Stimulated activated effector memory CD8-positive, alpha-beta T cell treated with anti-CD3 and anti-CD28 coated beads, Interleukin-12 subunit alpha, Interleukin-12 subunit beta, amount 100 ng/mL, for 72 hours (primary cell): ENCODE results near the gene PAFAH1B2.
"Not testable (repeated sequence)": the region's sequence is repeated elsewhere in the genome, so short reads cannot be mapped to it uniquely, and the experiment has no call there.

ENCODE experiments used
- ATAC-seq: fragments of 150-1000 bp; cut with Tn5 transposase; 2 replicates; pipeline ENCODE4 v1.10.0; 2021
- DNase-seq, 2 donors: peaks; one replicate each; pipeline ENCODE4 v3.0.0; 2021 to 2022; ENCODE audit warnings: low spot score in 2 of 2
- H3K27ac Mint-ChIP-seq: one replicate; pipeline ENCODE4 v1.8.0; 2022; ENCODE audit warnings: mild to moderate bottlenecking, mixed read lengths
- H3K36me3 Mint-ChIP-seq: one replicate; pipeline ENCODE4 v1.8.0; 2022; ENCODE audit warnings: mild to moderate bottlenecking, mixed read lengths
- H3K4me1 Mint-ChIP-seq: one replicate; pipeline ENCODE4 v1.8.0; 2022; ENCODE audit warnings: mixed read lengths
- H3K4me3 Mint-ChIP-seq: one replicate; pipeline ENCODE4 v1.8.0; 2022; ENCODE audit warnings: mild to moderate bottlenecking, mixed read lengths
- H3K9me3 Mint-ChIP-seq: one replicate; pipeline ENCODE4 v1.8.0; 2022; ENCODE audit warnings: mixed read lengths

PAFAH1B2 gene

DNA sequence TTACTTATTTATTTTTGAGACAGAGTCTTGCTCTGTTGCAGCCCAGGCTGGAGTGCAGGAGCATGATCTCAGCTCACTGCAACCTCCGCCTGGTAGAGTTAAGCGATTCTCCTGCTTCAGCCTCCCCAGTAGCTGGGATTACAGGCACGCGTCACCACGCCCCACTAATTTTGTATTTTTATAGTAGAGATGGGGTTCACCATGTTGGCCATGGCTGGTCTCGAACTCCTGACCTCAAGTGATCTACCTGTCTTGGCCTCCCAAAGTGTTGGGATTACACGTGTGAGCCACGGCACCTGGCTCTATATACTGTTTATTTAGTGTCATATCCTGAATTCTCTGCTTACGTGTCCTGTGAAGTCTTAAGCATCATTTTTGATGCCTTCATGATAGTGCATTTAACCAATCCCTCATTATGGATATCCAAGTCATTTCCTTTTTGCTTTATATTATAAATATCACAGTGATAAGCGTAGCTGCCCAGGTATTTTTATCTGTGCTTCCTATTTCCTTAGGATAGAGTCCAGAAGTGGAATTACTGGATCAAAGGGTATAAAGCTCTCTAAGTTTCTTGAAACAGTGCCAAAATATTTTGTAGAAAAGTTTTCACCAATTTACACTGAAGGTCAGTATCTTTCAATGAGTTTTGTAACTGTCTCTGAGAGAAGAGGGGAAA lies 33.6 kb downstream of the PAFAH1B2 start:
- ATAC-seq (no peak), DNase-seq (no peak)
- Mint-ChIP-seq H3K4me1 (peaks cover 39% of the 10 kb centered on the region), H3K27ac (peak overlapping the region; percentile 90), H3K4me3 (peak overlapping the region; percentile 86), H3K9me3 (no peaks in the 10 kb centered on the region), H3K36me3 (peaks cover 9% of the 10 kb centered on the region)

DNA sequence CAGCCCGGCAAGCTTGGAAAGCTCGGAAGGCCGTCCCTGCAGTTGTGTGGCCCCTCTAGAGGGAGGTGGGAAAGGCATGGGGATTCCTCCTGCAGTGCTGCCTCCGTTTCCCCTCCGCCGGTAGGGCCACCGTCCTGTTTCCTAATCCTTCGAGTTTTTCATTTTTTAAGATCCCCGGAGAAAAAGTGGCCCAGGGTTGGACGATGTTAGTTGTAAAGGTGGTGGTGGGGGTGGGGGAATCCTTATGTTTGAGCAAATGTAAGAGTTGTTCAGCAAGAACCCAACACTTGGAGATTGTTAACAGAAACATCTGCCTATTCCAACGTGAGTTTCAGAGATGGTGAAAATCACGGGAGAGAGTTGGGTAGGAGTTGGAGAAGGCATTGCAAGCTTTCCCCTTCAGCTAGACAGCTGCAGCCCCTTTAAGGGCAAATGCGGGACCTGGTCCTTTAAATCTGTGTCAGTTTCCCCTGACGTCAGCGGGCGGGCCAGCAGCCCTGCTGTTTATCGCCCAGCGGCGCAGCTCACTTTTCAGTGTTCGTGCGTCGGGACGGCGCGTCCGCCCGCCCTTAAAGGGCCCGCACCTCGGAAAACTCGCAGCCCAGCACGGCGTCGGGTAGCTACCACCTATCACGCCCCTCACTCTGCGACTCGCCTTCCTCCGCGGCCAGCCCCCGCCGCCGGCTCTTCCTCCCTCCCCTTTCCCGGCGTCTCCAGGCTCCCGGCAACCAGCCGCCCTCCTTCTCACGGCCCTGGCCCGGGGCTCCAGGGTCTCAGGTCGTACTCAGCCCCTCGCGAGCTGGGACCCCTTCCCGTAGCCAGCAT lies 34.3 kb downstream of the PAFAH1B2 start, which contains the start of gene SIDT2:
Gene SIDT2, plus strand, starts transcription at position 534 of the 825 bp plus-strand sequence. CDS start 521 bp downstream, outside the sequence.
- H3K36me3 Mint-ChIP-seq, result peaks cover 8% of the 10 kb centered on the region
- ATAC-seq, result peak; percentile 97
- H3K9me3 Mint-ChIP-seq, result no peaks in the 10 kb centered on the region
- DNase-seq, result peak; percentile 81 to 91
- H3K27ac Mint-ChIP-seq, result peak within 1 kb of the TSS; percentile 90
- peaks cover 36% of the 10 kb centered on the region for H3K4me1 Mint-ChIP-seq
- H3K4me3 Mint-ChIP-seq, result peak within 1 kb of the TSS; percentile 86

DNA sequence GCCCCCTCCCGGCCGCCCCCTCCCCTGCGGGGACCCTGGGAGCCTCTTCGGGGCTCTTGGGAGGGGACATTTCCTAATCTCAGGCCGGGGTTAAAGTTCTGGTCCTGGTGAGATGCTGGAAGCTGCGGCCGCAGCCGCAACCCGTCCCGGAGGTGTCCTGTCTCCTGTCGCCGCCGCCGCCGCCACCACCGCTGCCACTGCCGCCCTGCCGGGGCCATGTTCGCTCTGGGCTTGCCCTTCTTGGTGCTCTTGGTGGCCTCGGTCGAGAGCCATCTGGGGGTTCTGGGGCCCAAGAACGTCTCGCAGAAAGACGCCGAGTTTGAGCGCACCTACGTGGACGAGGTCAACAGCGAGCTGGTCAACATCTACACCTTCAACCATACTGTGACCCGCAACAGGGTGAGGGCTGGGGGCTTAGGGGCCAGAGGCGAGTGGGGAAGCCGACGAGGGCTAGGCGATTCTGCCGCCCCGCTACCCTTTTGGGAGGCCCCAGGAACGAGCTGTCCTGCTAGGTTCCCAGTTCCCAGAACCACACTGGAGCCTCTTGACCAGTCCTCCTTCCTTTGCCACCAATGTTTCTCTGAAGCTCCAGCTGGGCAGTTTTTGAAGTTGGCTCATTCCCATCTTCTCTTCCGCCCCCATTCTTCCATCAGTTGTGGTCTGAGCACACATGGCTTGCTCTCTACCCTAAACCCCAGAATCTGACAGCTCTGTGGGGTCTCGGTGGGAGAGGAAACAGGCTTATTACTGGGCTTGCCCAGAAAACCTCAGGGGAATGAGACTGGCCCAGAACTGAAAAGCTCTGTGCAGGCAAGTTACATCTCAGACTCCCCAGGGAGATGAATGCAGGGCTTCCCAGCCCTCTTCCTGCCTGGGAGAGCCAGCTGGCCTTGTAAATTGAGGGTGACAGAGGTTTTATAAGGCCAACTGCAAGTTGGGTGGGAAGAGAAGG lies 35.2 kb downstream of the PAFAH1B2 start:
- Mint-ChIP-seq H3K4me1 (peaks cover 32% of the 10 kb centered on the region), H3K9me3 (no peaks in the 10 kb centered on the region), H3K36me3 (peaks cover 8% of the 10 kb centered on the region), H3K27ac (peak overlapping the region; percentile 90), H3K4me3 (peak overlapping the region; percentile 86)
- DNase-seq, result peak; percentile 45 to 78
- ATAC-seq, result peak; percentile 65

DNA sequence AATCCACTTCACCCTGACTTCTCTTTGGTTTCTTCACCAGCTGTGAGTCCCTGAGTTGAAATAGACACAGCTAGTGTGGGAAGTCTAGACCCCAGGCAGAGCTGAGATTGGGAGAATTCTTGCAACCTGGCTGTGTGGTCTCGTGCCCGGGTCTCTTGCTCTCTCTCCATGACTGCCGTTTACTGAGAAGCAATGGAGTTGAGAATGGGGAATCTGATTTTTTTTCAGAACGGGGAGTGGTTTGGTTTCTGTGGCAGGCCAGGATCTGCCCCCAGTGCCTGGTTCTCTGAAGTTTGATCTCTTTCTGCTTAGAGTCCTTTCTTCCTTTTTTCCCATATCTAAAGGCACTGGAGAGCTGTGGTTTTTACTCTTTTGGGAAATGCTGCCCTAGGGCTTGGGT lies 35.9 kb downstream of the PAFAH1B2 start:
- no peaks in the 10 kb centered on the region for H3K9me3 Mint-ChIP-seq
- no peak for ATAC-seq
- H3K27ac Mint-ChIP-seq, result peak overlapping the region; percentile 90
- H3K4me1 Mint-ChIP-seq, result peaks cover 32% of the 10 kb centered on the region
- DNase-seq, result no peak
- peak overlapping the region; percentile 86 for H3K4me3 Mint-ChIP-seq
- peaks cover 8% of the 10 kb centered on the region for H3K36me3 Mint-ChIP-seq

DNA sequence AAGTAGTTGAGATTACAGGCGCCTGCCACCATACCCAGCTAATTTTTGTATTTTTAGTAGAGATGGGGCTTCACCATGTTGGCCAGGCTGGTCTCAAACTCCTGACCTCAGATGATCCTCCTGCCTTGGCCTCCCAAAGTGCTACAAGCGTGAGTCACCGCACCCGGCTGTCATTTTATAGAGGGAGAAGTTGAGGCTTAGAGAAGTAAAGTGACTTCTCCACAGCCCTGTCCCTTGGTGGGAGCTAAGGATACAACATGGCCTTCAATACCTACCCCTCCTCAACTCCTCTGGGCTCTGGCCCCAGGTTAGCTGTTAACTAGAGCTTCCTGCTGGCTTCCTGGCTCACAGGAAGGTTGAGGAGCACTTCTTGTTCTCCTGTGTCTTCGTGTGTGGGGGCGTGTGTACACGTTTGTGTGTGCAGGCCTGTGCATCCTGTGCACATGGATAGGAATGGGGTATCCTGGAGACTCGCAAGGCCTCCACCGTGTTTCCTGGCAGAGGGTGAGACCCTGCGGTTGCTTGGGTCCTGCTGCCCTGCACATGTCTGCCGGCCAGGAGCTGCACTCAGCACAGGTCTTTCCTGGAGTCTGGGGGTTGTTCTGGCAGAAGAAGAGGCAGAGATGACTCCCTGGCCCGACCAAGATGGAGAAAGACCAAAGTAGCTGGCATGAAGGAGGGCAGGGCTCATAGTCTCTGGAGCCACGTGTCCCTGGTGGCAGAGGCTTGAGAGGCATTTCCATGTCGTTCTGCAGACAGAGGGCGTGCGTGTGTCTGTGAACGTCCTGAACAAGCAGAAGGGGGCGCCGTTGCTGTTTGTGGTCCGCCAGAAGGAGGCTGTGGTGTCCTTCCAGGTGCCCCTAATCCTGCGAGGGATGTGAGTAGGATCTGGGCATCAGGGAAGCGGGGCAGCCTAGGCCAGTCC lies 36.8 kb downstream of the PAFAH1B2 start:
- no peaks in the 10 kb centered on the region for H3K9me3 Mint-ChIP-seq
- H3K4me3 Mint-ChIP-seq, result peak overlapping the region; percentile 86
- peak; percentile 32 to 73 for DNase-seq
- peaks cover 32% of the 10 kb centered on the region for H3K4me1 Mint-ChIP-seq
- H3K27ac Mint-ChIP-seq, result peak overlapping the region; percentile 72
- ATAC-seq, result peak; percentile 52
- peaks cover 8% of the 10 kb centered on the region for H3K36me3 Mint-ChIP-seq

DNA sequence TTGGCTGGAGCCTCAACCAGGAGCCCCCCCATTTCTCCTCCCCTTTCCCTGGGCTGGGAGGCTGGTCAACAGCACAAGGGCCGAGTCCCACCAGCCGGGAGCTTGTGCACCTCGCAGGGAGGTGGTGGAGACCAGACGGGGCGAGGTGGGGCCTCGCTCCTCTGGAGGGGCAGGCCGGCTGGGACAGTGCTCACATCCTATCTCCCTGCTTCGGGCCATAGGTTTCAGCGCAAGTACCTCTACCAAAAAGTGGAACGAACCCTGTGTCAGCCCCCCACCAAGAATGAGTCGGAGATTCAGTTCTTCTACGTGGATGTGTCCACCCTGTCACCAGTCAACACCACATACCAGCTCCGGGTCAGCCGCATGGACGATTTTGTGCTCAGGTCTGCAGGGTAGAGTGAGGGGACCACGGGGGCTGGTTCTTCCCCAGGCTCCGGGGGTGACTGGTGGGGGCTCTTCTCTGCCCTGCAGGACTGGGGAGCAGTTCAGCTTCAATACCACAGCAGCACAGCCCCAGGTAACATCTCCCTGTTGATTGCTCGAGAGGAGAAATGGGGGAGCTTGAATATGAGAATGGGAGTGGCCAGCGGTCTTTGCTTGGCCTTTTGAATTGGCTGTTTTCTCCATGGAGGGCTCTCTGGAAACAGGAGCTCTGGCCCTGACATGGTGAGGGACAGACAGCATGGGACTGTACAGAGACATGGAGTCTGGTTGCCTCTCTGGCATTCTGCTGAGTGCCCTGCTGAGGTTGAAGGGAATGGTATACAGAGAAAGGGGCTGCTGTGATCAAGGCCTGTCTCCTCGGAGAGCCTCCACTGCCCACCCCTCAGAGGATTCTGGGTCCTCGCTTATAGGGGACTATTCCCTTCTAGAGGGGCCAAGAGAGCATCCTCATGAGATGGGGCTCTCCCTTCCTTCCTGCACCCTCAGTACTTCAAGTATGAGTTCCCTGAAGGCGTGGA lies 37.8 kb downstream of the PAFAH1B2 start:
- no peaks in the 10 kb centered on the region for H3K9me3 Mint-ChIP-seq
- H3K4me1 Mint-ChIP-seq, result peaks cover 32% of the 10 kb centered on the region
- H3K36me3 Mint-ChIP-seq, result peaks cover 8% of the 10 kb centered on the region
- H3K27ac Mint-ChIP-seq, result peak overlapping the region; percentile 34
- no peak for ATAC-seq
- H3K4me3 Mint-ChIP-seq, result no peak overlapping the region
- no peak for DNase-seq

DNA sequence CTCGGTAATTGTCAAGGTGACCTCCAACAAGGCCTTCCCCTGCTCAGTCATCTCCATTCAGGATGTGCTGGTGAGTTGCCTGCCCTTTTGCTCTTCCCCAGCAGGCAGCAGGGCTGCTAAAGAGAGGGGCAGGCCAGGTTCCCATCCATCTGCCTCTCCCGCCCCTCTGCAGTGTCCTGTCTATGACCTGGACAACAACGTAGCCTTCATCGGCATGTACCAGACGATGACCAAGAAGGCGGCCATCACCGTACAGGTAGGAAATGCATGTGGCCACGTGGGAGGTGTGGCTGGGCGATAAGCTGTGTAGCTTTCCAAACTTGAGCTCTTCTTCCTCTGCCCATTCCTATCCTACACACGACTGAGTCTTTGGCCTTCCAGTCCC lies 38.5 kb downstream of the PAFAH1B2 start:
- H3K27ac Mint-ChIP-seq, result peak overlapping the region; percentile 34
- DNase-seq (no peak), ATAC-seq (no peak)
- no peaks in the 10 kb centered on the region for H3K9me3 Mint-ChIP-seq
- H3K4me3 Mint-ChIP-seq, result no peak overlapping the region
- H3K36me3 Mint-ChIP-seq, result peaks cover 14% of the 10 kb centered on the region
- peaks cover 31% of the 10 kb centered on the region for H3K4me1 Mint-ChIP-seq

DNA sequence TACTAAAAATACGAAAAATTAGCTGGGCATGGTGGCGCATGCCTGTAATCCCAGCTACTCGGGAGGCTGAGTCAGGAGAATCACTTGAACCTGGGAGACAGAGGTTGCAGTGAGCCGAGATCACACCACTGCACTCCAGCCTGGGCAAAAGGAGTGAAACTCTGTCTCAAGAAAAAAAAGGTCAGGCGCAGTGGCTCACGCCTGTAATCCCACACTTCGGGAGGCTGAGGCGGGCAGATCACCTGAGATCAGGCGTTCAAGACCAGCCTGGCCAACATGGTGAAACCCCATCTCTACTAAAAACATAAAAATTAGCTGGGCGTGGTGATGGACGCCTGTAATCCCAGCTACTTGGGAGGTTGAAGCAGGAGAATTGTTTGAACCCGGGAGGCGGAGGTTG lies 39.1 kb downstream of the PAFAH1B2 start:
- Mint-ChIP-seq H3K27ac (peak overlapping the region; percentile 34), H3K36me3 (peaks cover 14% of the 10 kb centered on the region), H3K4me1 (peaks cover 25% of the 10 kb centered on the region)
- not testable (repeated sequence) for H3K9me3 Mint-ChIP-seq, DNase-seq, H3K4me3 Mint-ChIP-seq, ATAC-seq

DNA sequence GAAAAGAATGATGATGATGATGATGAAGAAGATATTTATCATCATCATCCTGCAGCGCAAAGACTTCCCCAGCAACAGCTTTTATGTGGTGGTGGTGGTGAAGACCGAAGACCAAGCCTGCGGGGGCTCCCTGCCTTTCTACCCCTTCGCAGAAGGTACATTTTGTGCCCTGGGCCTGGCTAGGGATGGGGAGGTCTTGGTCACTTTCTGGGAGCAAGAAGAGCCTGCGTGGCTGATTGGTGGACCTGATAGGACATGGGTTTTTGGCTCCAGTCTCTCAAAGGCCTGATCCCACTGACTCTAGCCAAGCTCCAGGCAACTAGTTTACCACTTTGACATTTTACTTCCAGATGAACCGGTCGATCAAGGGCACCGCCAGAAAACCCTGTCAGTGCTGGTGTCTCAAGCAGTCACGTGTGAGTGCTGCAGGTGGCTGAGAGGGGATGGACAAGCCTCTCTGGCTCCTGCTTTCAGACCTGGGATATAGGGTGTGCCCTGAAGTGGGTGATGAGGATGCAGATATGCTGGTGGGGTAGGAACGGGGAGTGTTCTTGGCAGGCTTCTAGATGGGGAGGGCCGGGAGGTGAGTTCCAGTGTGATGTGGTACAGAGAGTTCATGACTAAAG lies 39.8 kb downstream of the PAFAH1B2 start:
- H3K27ac Mint-ChIP-seq, result no peak overlapping the region
- DNase-seq (no peak), ATAC-seq (no peak)
- H3K9me3 Mint-ChIP-seq, result no peaks in the 10 kb centered on the region
- H3K4me1 Mint-ChIP-seq, result peaks cover 23% of the 10 kb centered on the region
- no peak overlapping the region for H3K4me3 Mint-ChIP-seq
- peaks cover 14% of the 10 kb centered on the region for H3K36me3 Mint-ChIP-seq

DNA sequence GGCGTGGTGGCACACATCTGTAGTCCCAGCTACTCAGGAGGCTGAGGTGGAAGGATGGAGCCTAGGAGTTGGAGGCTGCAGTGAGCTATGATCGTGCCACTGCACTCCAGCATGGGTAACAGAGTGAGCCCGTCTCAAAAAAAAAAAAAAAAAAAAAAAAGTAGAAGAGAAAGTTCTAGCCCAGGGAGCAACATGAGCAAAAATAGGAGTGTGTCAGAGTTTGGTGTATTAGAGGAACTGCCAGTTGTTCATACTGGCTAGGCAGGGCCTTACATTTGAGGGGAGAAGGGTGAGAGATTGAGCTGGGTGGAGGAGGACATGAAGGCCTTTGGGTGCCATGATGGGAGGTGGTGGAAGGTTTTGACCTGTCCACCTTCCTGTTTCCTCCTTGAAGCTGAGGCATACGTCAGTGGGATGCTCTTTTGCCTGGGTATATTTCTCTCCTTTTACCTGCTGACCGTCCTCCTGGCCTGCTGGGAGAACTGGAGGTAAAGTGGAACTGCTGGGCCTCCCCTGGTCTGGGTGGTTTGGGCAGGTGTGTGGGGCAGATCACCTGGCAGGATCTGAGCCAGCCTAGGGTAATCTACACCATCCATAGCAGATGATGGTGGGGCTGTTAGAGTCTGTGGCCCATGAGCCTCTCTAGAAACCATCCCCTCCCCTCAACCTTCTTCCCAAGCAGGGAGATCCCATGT lies 41.8 kb downstream of the PAFAH1B2 start:
- Mint-ChIP-seq H3K9me3 (no peaks in the 10 kb centered on the region), H3K36me3 (peaks cover 13% of the 10 kb centered on the region), H3K4me1 (peaks cover 6% of the 10 kb centered on the region), H3K4me3 (no peak overlapping the region), H3K27ac (no peak overlapping the region)
- ATAC-seq, result no peak
- no peak for DNase-seq

DNA sequence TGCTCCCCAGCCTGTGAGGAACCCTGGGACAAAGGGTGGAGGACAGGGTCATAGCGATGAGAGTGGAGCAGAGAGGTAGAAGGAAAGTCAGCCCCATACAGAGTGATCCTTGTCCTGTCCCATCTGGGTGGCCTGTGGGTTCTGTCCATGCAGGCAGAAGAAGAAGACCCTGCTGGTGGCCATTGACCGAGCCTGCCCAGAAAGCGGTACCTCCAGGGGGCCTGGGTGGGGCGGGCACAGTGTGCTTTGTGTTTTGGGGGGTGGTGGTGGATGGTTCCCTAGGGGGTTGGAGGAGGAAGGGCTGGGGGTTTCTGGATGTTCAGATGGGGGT lies 42.3 kb downstream of the PAFAH1B2 start:
- Mint-ChIP-seq H3K27ac (no peak overlapping the region), H3K4me3 (no peak overlapping the region), H3K9me3 (no peaks in the 10 kb centered on the region), H3K36me3 (peaks cover 13% of the 10 kb centered on the region), H3K4me1 (peaks cover 1% of the 10 kb centered on the region)
- ATAC-seq (no peak), DNase-seq (no peak)

DNA sequence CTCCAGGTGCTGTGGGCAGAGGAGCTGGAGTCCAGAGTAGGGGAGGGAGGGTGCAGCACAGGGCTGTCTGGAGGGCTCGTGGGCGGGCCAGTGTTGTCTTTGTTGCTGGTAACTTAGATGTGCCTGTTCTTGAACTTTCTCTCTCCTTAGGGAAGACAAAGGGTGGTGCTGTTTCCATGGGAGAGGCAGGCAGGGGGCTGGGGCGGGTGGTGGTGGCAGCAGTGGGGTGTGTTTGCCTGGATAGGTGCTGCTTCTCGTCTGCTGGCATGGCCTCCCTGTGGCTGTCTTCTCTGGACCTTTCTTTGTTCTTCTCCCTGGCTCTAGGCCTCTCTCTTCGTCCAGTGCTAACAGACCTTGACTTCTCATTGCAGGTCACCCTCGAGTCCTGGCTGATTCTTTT lies 42.9 kb downstream of the PAFAH1B2 start:
- ATAC-seq, result no peak
- Mint-ChIP-seq H3K36me3 (peaks cover 13% of the 10 kb centered on the region), H3K4me3 (no peak overlapping the region), H3K4me1 (no peaks in the 10 kb centered on the region), H3K27ac (peak overlapping the region; percentile 44), H3K9me3 (no peaks in the 10 kb centered on the region)
- DNase-seq, result no peak

DNA sequence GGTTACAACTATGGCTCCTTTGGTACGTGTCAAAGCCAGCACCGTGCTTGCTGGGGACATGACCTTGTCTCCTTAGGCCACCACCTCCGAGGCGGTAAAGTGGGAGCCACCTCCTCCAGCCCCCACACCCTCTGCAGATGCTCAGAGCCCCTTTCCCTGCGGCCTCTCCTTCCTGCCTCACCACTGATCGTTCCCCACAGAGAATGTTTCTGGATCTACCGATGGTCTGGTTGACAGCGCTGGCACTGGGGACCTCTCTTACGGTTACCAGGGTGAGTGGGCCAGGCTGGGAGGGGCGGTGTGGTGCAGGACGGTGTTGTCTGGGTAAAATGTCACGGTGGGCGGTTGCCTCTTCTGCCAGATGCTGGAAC lies 43.3 kb downstream of the PAFAH1B2 start:
- H3K27ac Mint-ChIP-seq, result peak overlapping the region; percentile 44
- no peak for ATAC-seq
- DNase-seq, result no peak
- peaks cover 13% of the 10 kb centered on the region for H3K36me3 Mint-ChIP-seq
- no peaks in the 10 kb centered on the region for H3K9me3 Mint-ChIP-seq
- no peak overlapping the region for H3K4me3 Mint-ChIP-seq
- no peaks in the 10 kb centered on the region for H3K4me1 Mint-ChIP-seq
